Stimulated activated CD8-positive, alpha-beta memory T cell treated with anti-CD3 and anti-CD28 coated beads, Interleukin-15, amount 100 ng/mL, for 48 hours (primary cell): ENCODE data around the gene FOXP1.
"Not testable (repeated sequence)": the region's sequence is repeated elsewhere in the genome, so short reads cannot be mapped to it uniquely, and the experiment has no call there.

Source experiments
- DNase-seq, 2 donors: peaks; one replicate each; pipeline ENCODE4 v3.0.0-alpha.2; 2020; ENCODE audit warnings: low read depth in 2 of 2

The FOXP1 gene

DNA sequence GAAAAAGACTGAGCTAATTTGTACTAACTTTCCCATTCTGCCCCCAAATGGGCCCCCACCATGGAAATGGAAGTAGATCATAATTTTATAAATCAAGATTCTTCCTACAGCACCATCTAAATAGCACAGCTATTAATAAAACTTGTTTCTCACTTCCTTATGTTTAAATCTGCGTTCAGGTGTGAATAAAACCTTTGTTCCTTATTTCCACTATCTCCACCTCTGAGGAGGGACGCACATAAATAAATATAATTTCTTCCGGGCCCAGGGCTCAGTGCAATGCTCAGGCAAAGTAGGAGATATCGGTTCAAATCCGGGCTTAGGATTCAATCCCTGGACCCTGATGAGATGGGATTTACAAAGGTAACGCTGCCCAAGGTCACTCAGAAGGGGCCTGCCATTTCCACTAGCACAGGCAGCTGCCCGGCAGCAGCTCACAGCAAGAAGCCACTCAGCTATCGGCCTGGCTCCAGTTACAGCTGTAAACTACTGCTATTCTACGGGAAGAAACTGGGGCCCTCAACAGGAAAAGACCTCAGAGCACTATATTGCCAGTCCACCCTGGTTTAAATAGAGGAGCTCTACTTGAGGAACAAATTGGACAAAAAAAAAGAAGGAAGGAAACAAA is 52.5 kb downstream of the FOXP1 start:
- DNase-seq: no peak

DNA sequence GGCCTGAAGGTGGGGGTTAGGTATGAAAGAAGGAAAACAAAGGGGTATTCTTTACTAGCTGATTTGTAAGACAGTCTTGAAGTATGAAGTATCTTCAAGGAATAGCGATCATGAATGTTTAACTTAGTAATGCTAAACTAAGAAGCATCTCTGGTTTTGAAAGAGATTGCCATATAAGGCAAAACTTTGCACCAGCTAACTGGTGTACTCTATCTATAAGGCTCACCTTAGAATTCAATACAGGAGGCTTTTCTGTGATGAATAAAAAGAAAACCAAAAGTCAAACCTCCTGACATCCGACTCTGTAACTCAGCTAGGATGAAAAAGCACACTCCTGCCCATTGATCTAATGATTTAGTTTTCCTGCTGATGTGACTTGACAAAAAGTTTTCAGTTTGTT is 54.7 kb downstream of the FOXP1 start:
- DNase-seq: no peak

DNA sequence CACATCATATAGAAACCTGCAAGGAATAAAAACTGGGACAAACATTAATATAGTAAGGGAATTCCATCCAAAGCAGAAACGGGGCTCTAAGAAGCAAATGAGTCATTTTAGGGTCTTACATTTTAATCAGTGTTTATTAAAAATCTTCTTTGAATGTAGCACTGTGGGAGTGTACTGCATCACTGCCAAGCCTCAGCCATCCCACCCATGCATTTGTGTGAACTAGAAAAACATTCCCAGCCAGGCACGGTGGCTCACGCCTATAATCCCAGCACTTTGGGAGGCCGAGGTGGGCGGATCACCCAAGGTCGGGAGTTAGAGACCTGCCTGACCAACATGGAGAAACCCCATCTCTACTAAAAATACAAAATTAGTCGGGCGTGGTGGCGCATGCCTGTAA is 57.1 kb downstream of the FOXP1 start:
- not testable (repeated sequence) for DNase-seq

DNA sequence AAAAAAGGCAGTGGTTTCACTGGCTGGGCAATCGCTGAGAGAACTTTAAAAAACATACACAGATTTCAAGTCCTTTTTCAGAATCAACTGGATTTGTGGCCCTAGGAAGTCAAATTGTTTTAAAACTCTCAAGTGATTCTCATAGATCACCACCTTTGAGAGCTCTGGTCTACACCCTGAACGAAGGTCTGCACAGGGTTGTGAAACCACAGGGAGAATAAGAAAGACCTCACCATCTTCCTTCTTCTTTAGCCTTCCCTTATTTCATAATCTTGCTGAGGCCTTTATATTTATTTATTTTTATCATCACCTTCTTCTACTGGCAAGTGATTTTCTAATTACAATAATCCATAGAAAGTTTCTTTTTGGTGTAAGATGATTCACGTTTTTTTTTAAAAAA is 58.1 kb downstream of the FOXP1 start:
- DNase-seq: no peak

DNA sequence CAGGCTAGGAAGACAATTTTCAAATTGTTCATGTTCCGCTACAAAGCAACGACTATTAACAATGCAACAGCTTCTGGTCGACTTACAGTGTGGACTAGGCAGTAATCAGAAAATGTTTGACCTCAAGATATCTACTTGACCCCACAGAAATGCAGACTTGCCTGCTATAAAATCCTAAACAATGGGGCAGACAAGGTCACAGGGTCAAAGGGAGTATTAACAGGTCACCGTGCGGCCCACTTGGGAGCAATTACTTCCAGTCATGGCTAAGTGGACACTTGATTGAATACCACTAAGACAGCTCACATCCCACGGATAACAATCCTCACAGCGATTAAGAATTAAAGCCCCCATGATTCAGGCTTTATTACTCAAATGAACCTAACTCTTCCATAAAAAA is 58.9 kb downstream of the FOXP1 start:
- DNase-seq: no peak

DNA sequence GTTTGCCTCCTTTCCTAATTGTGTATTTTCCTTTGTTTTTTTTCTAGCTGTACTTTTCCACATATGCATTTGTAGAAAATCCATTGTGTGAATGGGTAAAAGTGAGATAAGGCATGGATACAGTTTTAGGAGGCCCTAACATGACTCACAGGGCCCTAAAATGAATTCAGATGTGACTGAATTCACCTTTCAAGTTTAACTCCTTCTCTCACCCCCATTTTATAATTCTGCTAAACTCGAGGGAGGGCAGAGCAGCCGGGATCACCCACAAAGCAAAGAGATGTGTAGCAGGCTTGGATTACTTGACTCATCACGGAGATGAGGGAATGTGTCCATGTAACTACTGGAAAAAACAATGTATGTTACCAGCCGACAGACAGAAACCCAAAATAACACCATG is 59.9 kb downstream of the FOXP1 start:
- no peak for DNase-seq

DNA sequence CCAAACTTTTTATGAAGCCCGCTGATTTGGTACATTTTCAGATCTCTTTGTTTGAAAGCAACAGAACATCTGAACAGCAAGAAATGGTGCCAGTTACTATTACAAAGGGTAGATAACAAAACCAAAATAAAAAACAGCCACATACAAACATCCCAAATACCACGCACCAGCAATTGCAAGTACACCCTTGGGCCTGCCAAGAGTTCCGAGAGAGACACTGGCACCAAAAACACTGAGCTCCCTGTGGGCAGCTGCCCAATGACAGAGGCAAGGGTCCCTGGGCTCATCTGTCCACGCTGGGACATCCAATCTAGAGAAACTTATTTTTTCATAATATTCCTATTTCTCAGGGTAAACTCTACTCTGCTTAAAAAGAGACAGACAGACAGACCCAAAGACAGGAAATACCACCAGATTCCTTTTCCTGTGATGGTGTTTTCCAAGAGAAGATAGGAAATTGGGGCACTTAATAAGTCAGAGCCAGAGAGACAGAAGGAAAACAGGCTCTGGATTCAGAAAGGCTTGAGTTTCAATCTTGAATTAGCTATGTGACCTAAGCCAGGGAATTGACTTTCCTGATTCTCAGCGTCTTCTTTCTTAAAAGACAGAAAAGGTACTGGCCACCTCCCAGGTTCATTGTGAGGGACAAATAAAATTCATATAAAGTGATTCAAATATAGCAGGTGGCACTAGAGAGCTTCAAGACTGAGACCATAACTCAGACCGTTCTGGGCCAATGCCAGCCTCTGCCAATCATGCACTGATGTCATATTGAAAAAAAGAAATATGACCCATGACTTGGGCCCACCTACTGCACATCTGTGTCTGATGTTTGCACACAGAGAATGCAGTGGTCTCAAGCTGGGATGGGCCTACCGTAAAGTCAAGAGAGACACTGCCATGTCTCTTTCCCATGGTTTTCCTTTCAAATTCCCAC is 61.3 kb downstream of the FOXP1 start:
- no peak for DNase-seq

DNA sequence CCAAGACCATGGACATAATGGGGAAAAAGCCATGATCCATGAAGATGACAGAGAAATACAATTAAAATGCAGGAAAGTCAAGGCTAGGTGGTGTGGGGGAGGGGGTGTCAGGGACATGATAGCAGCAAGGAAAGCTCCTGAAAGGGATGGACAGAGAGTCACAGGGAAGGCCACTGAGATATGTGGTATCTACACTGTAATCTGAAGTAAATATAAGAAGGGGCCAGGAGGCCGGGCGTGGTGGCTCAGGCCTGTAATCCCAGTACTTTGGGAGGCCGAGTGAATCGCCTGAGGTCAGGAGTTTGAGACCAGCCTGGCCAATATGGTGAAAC is 62.5 kb downstream of the FOXP1 start:
- no peak for DNase-seq

DNA sequence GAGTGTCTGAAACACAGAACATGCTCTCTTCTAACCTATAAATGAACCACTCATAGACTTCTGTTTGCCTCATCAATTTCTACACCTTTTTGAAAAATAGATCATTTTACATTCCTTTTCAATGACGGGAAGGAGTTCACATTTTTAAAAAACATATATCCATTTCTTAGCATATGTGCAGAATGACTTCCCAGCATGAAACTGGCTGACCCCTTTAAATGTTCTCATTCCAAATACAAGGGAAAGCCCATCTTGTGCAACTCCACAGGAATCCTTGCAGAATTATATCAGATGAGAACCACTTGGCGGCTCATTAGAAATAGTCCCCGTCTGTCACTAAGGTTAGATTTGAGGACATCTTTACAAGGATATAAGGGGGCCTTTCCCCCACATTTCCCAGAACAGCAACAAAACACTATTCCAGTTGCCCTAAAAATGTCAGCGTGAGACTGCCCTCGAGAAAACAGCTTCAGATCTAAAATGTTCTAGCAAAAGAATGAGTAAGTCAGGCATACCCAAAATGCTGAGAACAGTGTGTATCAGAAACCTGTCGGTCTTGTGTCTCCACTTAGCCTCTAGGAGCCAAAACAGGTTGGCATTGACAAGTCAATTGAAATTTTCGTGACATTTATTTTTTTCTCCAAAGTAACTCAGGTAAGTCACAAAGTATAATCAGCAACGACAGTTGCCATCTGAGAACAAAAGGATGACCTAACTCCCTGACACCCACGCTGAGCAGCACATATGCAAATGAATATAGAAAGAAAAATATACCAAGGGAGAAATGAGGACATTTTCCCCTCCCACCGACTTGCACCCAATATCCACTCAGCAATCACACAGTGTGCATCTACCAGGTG is 63.1 kb downstream of the FOXP1 start:
- no peak for DNase-seq

DNA sequence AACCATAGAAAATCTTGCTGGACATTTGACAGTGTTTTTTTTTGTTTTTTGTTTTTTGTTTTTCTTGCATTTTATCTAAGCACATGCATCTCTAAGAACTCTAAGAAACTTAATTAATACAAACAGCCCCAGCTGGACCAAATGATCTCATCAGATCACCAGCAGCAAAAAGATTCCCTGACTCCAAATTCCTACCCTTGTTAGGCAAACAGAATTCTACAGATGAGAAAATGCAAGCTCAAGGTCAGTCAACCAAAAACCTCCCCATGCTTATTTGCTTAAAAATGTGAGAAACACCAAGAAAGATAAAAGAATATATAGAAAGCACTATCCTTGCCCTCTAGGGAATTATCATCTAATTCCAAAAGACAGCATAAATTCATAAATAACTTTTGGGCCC is 65.4 kb downstream of the FOXP1 start:
- no peak for DNase-seq

DNA sequence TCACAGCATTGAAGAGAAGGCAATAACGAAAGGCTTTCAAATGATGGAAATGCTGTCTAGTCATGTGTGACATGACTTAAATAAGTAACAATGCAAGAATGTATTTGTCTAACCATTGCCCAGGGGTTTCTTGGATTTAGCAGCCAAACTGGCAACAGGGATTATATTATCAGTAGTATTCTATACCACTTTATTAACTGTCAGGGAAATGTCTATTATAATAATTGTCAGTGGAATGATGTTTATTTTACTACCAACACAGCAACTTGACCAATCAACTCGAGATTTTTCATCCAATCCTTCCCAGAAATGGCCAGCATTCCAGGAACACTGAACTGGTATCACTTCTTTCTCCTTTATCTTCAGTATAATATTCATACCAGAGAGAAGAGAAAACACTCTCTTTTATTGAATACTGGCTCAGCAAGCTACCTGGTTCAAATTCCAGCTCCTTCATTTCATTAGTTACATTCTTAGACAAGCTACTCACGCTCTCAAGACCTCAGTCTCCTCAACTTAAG is 66.2 kb downstream of the FOXP1 start:
- DNase-seq: no peak

DNA sequence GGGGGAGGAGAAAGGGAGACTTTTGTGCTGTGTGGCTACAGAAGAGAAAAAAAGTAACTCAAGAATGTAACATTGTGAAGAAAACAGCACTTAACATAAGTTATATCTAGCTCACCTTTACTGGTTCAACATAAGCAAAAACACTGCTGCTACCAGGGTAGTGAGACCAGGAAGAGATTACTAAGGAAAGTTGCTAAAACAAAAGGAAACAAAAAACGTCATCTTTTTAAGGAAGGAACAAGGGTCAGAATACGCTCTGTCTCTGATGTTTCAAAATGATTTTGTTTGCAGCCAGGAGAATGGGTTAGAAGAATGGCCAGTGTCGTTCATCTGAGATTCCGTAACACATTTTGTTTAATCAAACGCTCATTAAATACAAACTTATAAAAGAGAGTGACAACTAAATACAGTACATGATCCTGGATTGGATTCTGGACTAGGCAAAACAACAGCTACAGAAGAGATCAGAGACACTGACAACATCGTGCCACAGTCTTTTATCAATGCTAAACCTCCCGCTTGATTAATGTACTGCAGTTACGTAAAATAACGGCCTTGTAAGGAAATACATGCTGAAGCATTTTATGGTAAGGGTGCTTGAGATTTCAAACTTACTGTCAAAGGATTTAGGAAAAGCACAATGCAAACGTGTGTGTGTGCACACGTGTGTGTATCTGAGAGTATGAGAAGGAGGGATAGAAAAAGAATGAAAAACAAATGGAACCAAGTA is 67.7 kb downstream of the FOXP1 start:
- no peak for DNase-seq

DNA sequence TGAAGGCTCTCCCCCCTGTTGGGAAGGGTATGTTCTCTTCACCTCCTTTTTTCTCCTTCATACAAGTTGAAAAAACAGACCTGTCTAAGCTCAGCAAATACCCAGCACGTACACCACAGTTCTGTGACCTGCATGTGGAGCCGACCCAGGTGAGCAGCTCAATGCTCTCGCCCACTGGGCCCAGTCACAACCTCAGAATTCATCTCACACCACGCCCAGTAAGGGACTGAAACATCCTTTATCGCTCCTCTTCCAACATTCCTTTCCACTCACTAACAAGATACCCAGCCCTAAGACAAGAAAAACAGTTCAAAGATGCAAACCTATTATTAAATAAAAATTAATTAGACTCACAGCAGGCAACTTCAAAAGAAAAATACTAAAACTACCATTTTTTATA is 68.9 kb downstream of the FOXP1 start:
- DNase-seq: no peak

DNA sequence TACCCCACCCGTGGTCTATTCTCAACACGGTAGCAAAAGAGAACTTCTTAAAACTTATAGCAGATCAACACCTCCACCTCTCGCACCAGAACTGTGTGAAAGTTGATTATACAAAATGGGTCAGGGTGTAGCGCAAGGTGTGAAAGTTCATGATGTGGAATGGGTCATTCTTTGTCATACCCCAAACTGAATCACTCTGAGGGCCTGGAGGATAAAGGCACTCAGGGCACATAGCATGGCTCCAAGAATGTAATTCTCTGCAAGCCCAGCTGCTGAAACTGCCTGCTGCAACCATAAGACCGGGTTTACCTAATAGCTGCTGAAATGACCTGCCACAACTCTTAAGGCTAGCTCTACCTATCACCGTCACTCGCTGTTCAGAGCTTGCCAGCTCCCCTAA is 70.0 kb downstream of the FOXP1 start:
- no peak for DNase-seq

DNA sequence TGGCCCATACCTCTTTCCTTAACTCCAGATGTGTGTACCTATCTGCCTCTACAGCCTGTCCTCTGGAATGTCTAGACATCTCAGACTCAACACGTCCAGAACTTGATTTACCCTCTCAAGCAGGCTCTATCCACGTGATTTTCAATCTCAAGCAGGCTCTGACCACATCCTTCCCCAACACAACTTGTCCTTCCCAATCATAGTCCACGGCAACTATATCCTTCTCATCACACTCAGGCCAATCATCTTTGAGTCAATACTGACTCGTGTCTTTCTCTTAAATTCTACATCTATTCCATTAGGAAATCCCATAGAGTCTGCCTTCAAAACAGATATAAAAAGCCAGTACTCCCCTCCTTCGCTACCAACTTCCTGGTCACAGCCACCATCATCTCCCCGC is 70.4 kb downstream of the FOXP1 start:
- no peak for DNase-seq

DNA sequence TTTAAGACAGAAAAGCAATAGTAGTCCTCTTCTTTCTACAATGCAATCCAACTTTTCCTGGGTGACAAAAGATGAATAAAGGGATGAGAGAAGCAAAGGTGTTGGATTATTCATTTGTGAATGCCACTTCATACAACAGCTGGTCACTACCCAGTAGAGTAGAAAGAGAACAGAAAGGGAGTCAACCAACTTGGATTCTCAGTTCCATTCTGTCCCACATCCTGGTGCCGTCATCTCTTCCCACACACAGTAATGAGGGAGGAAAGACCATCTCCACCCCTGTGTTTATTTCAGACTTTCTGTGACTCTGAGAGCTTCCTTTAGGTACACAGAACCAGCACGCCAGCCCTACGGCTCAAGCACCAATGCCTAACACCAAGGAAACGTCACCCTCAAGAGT is 71.0 kb downstream of the FOXP1 start:
- no peak for DNase-seq

DNA sequence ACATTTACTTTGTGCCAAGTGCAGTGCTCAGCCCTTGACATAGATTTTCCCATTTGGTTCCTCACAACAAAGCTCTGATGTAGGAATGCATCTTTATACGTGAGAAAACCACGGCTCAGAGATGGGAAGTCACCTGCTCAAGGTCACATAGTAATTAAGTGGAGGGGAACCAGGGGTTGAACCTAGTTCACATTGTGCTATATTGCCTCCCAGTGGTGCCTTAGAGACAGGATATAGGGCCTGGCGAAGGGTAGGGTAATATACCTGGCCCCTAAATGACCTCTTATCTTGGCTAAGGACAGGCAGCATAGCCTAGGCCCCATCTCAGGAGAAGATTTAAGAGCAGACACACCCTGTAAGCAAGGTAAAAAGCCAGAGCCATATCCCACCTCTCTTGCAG is 71.5 kb downstream of the FOXP1 start:
- no peak for DNase-seq

DNA sequence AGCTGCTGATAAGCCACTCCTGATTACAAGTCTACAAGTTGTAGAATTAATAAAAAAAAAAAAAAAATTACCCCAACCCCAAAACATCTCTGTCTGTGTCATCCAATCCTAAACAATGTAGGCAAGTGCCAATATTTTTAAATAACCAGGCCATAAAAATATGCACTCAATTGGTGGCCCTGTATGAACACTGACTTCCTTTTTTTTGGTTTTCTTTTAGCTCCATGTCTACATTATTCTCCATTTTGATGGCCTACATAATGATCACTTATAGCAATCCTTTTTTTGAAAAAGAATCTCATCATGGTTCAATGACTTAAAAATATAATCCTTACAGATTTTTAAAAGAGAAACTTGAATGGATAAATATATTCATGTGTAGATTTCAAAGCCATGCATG is 72.1 kb downstream of the FOXP1 start:
- no peak for DNase-seq

DNA sequence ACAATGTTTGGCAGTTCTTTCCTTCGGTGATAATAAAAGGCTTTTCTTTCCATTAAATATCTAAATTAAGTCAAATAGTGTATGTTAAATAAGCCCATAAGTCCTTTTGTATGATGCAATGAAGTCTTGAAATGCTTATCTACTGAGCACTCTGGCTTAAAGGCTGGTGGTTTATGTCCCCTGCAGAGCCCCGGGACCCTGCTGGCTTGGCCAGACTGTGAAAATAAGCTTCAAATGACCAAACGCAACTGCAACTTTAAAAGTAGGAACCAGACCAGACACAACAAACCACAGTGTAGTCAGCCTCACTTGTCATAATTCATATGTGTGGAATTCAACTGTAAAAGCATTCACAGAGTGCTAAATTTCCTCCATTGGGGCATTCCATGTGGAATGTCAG is 72.5 kb downstream of the FOXP1 start:
- DNase-seq: no peak

DNA sequence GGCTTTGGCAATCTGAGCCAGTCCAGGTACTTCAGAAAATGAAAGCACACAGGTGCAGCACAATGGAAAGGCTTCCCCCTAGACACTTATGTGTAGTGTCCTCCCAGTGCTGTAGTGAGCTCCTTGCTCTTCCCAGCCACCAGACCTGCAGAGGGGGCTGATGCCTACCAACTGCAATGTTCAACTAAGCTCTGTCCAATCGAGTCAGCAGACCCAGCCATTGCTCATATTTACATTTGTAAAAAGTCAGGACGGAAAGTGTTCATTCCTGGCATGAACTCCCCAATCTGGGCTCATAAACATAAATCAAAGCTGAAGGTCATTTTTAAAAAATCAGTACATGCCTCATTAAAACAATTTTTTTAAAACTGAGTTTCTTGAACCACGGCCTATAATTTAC is 73.0 kb downstream of the FOXP1 start:
- no peak for DNase-seq

DNA sequence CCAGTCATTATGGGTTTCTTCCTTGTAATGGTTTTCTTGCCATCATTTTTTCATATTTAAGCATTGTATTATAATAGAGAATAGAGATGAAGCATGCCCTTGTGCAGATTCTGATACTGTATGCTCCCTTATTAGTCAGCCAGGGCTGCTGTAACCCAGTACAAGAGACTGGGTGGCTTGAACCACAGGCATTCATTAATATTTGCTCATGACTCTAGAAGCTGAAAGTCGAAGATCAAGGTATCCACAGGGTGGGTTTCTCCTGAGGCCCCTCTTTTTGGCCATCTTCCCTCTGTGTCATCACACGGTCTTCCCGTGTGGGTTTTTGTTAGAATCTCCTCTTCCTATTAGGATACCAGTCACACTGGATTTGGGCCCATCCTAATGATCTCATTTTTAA is 74.5 kb downstream of the FOXP1 start:
- no peak for DNase-seq
